NB4 (cell line): ENCODE results near the gene SEMA3E.

ENCODE experiments used
- POLR2A ChIP-seq: IDR thresholded peaks from 2 replicates; pipeline ENCODE4 v1.6.1; 2011; ENCODE audit warnings: mild to moderate bottlenecking; ENCODE audit not compliant: insufficient read length; ENCODE audit errors: extremely low read depth
- TF ChIP-seq, protein P1 (sequence below): IDR thresholded peaks from one replicate; pipeline ENCODE4 v1.5.1; 2012; ENCODE audit warnings: low read depth, low read length

DNA sequence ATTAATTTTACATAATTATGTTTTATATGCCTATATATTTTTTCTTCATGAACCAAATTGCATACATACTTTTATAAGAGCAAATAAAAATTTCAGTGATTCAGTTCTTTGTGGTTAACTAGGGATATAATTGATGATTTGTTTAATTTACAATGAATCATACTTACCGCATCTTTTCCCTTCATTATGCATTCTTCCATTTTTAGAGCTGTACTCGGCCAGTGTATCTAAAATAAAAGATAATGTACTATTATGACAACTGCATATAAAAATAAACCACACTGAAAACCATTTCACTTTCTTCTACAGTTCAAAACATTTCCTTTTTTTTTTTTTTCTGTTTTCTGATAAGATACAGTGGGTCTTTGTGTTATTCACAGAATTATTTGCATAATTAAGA is 179.9 kb downstream of the SEMA3E start:
- TF ChIP-seq, protein P1, sequence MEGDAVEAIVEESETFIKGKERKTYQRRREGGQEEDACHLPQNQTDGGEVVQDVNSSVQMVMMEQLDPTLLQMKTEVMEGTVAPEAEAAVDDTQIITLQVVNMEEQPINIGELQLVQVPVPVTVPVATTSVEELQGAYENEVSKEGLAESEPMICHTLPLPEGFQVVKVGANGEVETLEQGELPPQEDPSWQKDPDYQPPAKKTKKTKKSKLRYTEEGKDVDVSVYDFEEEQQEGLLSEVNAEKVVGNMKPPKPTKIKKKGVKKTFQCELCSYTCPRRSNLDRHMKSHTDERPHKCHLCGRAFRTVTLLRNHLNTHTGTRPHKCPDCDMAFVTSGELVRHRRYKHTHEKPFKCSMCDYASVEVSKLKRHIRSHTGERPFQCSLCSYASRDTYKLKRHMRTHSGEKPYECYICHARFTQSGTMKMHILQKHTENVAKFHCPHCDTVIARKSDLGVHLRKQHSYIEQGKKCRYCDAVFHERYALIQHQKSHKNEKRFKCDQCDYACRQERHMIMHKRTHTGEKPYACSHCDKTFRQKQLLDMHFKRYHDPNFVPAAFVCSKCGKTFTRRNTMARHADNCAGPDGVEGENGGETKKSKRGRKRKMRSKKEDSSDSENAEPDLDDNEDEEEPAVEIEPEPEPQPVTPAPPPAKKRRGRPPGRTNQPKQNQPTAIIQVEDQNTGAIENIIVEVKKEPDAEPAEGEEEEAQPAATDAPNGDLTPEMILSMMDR: no peak
- TF ChIP-seq POLR2A: no peak
